ENCODE measurements around the gene SLCO2A1. TPM values are rescaled to one million over a fixed set of nuclear protein-coding genes. Genes with fewer than 3 reads are reported as not detected.
A peak's percentile ranks its signal among the peaks of the same experiment; 100 is the strongest.

The SLCO2A1 gene
- total RNA-seq, 1 donor, result under 0.01 TPM

GRCh38 chr3:134034005-134034785 lies 4.5 kb upstream of the SLCO2A1 start:
- TF ChIP-seq, protein P1, sequence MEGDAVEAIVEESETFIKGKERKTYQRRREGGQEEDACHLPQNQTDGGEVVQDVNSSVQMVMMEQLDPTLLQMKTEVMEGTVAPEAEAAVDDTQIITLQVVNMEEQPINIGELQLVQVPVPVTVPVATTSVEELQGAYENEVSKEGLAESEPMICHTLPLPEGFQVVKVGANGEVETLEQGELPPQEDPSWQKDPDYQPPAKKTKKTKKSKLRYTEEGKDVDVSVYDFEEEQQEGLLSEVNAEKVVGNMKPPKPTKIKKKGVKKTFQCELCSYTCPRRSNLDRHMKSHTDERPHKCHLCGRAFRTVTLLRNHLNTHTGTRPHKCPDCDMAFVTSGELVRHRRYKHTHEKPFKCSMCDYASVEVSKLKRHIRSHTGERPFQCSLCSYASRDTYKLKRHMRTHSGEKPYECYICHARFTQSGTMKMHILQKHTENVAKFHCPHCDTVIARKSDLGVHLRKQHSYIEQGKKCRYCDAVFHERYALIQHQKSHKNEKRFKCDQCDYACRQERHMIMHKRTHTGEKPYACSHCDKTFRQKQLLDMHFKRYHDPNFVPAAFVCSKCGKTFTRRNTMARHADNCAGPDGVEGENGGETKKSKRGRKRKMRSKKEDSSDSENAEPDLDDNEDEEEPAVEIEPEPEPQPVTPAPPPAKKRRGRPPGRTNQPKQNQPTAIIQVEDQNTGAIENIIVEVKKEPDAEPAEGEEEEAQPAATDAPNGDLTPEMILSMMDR (IDR thresholded peaks at IDR 0.05; ENCODE audit: insufficient read depth, low read length), result no peak
- no peak overlapping the region for H3K4me3 ChIP-seq (ENCODE audit: low read depth, low read length)
- DNase-seq (ENCODE audit: low read depth), result no peak

GRCh38 chr3:134033315-134033996 lies 3.7 kb upstream of the SLCO2A1 start:
- TF ChIP-seq, protein P1 (IDR thresholded peaks at IDR 0.05; ENCODE audit: insufficient read depth, low read length), result no peak
- H3K4me3 ChIP-seq (ENCODE audit: low read depth, low read length), result no peak overlapping the region
- no peak for DNase-seq (ENCODE audit: low read depth)

GRCh38 chr3:134031348-134031915 lies 1.7 kb upstream of the SLCO2A1 start:
- no peak overlapping the region for H3K4me3 ChIP-seq (ENCODE audit: low read depth, low read length)
- no peak for DNase-seq (ENCODE audit: low read depth)
- TF ChIP-seq, protein P1 (IDR thresholded peaks at IDR 0.05; ENCODE audit: insufficient read depth, low read length), result no peak

DNA sequence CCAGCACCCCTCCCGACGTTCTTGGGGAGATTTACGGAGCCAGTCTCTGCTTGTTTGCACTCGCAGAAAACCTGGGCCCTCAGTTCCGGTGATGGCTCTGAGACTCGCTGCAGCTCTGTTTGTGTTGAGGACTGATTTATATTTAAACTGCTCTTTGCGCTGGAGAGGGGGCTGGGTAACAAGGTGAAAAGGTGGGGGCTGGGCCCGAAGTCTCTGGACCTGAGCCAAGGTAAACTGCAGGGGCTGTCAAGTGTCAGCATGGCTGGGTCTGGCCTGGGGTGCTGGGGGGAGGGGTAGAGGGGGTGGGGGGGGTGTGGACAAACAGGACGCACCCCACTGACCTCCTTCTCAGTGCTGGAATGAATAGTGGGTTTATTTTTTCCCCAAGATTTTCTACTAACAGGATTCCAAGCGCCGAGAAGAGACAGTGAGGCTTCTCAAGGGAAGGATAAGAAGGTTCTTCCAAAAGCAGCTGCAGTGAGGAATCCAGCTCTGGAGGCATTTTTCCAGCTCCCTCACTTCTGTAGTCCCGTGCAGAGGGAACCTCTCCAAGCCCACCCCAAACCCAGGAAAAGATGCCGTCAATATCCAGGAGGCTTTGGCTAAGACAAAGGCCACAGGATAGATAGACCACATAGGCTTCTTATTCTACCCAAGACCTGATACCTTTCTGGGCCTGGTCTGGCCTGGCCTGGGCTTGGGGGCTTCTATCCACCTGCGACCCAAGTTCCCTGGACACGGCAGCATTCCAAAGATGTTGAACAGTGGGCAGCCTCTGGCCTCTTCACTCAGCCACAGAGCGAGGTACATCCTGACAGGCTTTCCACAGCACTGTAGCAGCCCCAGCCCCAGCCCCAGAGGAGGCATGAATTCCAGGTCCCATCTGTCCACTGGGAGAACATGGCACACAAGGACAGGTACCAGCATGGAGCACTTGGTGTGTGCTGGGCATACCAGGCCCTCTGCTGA lies 938 bp upstream of the SLCO2A1 start:
- H3K4me3 ChIP-seq (ENCODE audit: low read depth, low read length), result no peak overlapping the region
- TF ChIP-seq, protein P1 (IDR thresholded peaks at IDR 0.05; ENCODE audit: insufficient read depth, low read length), result no peak

DNA sequence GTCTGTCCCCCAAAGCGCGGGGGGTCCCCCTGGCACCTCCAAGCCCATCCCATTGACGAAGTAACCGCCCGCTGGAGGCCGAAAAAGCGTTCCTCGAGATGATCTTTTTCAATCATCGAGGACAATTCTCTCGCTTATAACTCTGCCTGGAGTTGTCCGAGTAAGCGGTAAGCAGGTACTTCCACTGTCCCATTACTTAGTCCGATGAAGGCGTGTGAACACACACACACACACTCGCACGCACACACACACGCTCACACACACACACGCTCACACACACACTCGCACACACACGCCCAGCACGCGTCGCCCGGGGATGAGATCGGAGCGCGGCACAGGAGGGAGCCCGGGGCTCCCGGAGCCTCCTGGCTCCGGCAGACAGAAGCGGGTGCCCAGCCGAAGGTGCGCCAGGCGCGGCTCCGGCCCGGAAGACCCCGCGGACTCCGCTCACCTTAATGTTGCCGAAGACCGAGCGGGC lies 430 bp downstream of the SLCO2A1 start:
- H3K4me3 ChIP-seq (ENCODE audit: low read depth, low read length), result peak overlapping the region; percentile 57
- peak; percentile 20 for DNase-seq (ENCODE audit: low read depth)
- TF ChIP-seq, protein P1 (IDR thresholded peaks at IDR 0.05; ENCODE audit: insufficient read depth, low read length), result no peak

More for the DNA sequence above, 938 bp upstream of the SLCO2A1 start:
- DNase-seq (ENCODE audit: low read depth), result no peak
